ENCODE results near the gene CNOT1.
"Not testable (repeated sequence)": the region's sequence is repeated elsewhere in the genome, so short reads cannot be mapped to it uniquely, and the experiment has no call there.

The CNOT1 gene

GRCh38 chr16:58638148-58639036 is 8.8 kb upstream of the CNOT1 start:
- DNase-seq = peak; percentile 26

GRCh38 chr16:58637021-58637420 is 7.4 kb upstream of the CNOT1 start:
- DNase-seq = not testable (repeated sequence)

GRCh38 chr16:58636466-58636865 is 6.8 kb upstream of the CNOT1 start:
- no peak for DNase-seq

DNA sequence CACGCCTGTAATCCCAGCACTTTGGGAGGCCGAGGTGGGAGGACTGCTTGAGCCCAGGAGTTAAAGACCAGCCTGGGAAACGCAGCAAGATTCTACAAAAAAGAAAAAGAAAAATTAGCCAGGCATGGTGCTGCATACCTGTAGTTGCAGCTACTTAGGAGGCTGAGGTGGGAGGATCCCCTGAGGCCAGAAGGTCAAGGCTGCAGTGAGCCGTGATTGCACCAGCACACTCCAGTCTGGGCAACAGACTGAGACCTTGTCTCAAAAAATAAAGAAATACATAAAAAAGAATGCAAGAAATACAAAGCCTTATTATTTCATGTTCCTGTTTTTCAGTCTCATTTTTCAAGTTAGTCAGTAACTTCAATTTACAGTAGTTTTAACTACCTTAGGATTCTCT is 5.9 kb upstream of the CNOT1 start:
- no peak for DNase-seq

DNA sequence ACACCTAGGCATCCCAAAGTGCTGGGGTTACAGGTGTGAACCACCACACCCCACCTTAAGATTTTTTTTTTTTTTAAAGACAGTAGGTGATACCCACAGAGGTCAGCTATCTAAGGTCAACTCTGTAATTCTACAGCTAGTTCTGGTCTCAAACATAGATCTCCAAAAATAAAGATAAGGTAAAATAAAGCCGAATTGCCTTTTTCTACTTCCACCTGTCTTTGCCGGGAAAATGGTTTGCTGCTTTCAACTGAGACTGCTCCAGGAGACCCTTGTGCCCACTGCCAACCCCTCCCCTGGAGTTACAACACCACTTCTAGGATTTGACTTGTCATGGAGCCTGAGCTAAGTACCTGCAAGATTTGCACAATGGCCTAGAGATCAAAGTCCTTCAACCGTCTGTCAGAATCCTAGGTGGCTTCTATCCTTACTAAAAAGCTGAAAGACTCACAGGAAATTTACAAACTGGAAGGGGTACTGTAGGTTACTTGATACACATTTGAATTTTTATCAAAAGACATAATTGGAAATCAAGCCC is 4.7 kb upstream of the CNOT1 start:
- DNase-seq = no peak

GRCh38 chr16:58628845-58629732 is 537 bp downstream of the CNOT1 start:
- no peak for DNase-seq

DNA sequence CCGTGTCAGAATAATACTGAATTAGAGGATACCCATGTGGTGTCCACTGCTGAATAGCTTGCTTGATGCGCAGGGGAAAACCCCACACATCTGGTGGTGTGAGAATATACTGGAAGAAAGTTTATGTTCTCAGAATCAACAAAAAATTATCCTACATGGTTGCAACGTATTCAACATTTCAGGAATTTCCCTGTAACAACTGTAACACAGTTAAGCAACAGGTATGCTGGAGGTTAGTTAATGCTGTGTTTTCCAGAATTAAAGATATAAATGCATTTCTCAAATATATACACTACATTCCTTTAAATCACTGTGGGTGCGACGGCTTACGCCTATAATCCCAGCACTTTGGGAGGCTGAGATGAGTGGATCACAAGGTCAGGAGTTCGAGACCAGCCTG is 5.4 kb downstream of the CNOT1 start:
- no peak for DNase-seq

DNA sequence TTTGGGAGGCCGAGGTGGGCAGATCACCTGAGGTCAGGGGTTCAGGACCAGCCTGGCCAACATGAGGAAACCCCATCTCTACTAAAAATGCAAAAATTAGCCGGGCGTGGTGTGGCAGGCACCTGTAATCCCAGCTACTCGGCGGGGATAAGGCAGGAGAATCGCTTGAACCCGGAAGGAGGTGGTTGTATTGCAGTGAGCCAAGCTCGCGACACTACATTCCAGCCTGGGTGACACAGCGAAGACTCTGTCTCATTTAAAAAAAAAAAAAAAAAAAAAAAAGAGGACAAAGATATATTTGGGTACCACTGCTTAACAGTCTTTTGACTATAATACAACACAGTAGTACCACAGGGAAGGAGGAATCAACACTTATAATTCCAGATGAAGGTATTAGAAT is 9.2 kb downstream of the CNOT1 start:
- DNase-seq = no peak

GRCh38 chr16:58615280-58615679 is 14.3 kb downstream of the CNOT1 start:
- DNase-seq = no peak

DNA sequence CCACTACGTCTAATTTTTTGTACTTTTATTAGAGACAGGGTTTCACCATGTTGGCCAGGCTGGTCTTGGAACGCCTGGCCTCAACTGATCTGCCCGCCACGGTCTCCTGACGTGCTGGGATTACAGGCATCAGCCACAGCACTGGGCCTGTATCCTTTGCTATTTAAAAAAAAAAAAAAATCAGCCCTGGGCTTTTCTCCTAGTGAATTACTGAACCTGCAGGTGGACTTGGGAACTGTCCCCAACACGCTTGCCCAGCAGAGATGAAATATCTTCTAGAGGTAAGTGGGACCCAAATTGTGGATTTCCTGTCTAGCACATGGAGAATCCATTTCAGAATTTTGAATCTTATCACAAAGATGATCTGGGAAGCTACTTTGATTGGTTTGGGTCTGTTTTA is 14.8 kb downstream of the CNOT1 start:
- no peak for DNase-seq

- no peak for DNase-seq
These were observed 15.4 kb downstream of the CNOT1 start for GRCh38 chr16:58614212-58614611.

DNA sequence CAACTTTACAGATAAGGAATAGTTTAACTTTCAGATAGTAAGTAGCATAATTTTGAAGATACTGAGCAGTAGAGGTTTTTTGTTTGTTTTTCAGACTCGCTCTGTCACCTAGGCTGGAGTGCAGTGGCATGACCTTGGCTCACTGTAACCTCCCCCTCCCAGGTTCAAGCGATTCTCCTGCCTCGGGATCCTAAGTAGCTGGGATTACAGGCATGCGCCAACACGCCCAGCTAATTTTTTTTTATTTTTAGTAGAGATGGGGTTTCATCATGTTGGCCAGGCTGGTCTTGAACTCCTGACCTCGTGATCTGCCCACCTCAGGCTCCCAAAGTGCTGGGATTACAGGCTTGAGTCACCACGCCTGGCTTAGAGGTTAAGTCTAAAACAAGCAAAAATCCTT is 16.7 kb downstream of the CNOT1 start:
- not testable (repeated sequence) for DNase-seq

- DNase-seq = no peak
These were observed 21.0 kb downstream of the CNOT1 start for GRCh38 chr16:58608601-58609136.

GRCh38 chr16:58605562-58605961 is 24.1 kb downstream of the CNOT1 start:
- no peak for DNase-seq

GRCh38 chr16:58591083-58591482 is 38.5 kb downstream of the CNOT1 start:
- DNase-seq = no peak

GRCh38 chr16:58589326-58589905 is 40.2 kb downstream of the CNOT1 start:
- DNase-seq = no peak

DNA sequence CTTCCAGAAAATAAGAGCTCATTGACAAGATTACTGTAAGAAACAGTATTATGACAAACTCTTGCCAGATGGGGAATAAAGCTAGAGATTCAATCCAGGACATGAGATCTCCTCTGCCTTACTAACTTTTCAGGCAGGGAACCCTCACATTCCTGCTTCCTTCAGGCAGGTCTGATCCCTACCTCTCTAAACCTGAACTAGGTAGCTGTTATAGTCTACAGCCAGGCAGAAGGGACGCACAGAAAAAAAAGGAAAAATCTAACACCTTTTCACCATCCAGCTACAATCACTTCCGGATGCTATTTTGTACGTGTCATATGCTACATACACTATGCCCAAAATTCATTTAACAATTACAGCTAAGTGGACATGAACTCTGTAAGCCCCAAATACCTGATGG is 41.2 kb downstream of the CNOT1 start:
- DNase-seq = no peak

GRCh38 chr16:58586340-58587030 is 43.1 kb downstream of the CNOT1 start:
- DNase-seq = no peak

GRCh38 chr16:58584831-58585505 is 44.7 kb downstream of the CNOT1 start:
- no peak for DNase-seq

- DNase-seq = no peak
These were observed 46.5 kb downstream of the CNOT1 start for GRCh38 chr16:58582971-58583765.

DNA sequence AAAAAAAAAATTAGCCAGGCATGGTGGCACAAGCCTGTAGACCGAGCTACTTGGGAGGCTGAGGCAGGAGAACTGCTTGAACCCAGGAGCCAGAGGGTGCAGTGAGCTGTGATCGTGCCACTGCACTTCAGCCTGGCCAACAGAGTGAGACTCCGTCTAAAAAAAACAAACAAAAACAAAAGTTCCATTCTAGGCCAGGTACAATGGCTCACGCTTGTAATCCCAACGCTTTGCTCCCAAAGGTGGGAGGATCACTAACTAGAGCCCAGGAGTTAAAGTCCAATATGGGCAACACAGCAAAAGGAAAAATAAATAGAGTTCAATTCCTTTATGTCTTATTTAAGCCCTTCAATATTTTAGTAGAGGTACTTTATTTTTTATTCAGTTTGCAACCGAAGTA is 47.5 kb downstream of the CNOT1 start:
- no peak for DNase-seq

Measured in DMS 273 treated with DMSO at 0.1 percent for 48 hours (cell line).